GM12874 (cell line): Measurements from ENCODE around the gene DNASE2B.

Source experiments
- CTCF ChIP-seq: IDR thresholded peaks from 2 replicates; pipeline ENCODE4 v1.5.1; 2011; ENCODE audit warnings: low read depth, mild to moderate bottlenecking, control low read depth, low read length, moderate library complexity; ENCODE audit not compliant: insufficient read depth

Gene DNASE2B

GRCh38 chr1:84376000-84376910, 22.0 kb upstream of the DNASE2B start:
- no peak for TF ChIP-seq CTCF

- TF ChIP-seq CTCF, result no peak
These were observed 20.7 kb upstream of the DNASE2B start for GRCh38 chr1:84377480-84378095.

GRCh38 chr1:84379138-84379916, 19.0 kb upstream of the DNASE2B start:
- no peak for TF ChIP-seq CTCF

- TF ChIP-seq CTCF, result no peak
These were observed 18.4 kb upstream of the DNASE2B start for GRCh38 chr1:84379917-84380180.

GRCh38 chr1:84382127-84382526, 16.2 kb upstream of the DNASE2B start:
- TF ChIP-seq CTCF, result no peak

GRCh38 chr1:84385347-84385746, 12.9 kb upstream of the DNASE2B start:
- no peak for TF ChIP-seq CTCF
